HK-2 (cell line): ENCODE data around the gene HOXA3.

Experiments used
- DNase-seq: peaks from one replicate; pipeline ENCODE4 v3.0.0-alpha.2; 2018; ENCODE audit not compliant: unreplicated experiment

HOXA3 gene

DNA sequence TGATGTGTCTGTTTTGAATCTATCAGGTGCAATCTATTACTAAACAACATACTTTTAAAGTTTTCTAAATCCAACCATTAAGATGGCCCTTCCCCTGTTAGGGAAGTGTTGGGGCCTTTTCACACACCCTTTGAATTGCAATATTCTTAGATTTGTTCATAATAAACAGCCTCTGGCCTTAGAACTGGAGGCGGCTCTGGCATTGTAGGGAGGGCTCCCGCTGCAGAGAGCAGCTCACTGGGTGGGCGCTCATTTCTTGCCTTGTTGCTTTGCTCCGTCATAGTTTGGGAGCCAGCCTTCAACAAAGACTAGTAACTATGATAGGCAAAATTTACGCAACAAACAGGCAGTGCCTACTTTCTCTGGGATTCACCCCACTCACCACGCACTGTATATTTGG, 26.0 kb upstream of the HOXA3 start:
- DNase-seq, result no peak

DNA sequence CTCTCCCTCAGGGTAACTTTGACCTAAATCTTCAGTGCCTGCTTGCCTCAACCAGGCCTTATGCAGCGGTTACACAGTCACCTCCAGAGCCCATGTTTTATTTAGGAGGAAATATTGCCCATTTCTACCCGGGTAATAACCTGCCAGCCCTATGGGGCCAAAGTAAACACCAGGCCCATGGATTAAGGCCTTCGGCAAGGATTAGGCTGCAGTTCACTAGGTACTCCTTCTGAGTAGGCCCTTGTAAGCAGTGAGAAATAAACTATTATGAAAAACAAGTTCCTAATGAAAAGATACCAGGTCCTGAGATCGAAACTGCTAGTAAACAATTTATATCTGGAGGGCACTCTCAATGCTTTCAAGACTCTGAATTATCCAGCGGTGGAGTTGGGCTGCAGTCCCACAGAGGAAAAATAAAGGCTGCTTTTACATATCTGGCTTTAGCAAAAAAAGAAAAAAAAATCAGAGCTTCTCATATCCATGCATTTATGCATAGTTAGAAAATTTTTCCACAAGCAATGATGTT, 25.5 kb upstream of the HOXA3 start:
- no peak for DNase-seq

DNA sequence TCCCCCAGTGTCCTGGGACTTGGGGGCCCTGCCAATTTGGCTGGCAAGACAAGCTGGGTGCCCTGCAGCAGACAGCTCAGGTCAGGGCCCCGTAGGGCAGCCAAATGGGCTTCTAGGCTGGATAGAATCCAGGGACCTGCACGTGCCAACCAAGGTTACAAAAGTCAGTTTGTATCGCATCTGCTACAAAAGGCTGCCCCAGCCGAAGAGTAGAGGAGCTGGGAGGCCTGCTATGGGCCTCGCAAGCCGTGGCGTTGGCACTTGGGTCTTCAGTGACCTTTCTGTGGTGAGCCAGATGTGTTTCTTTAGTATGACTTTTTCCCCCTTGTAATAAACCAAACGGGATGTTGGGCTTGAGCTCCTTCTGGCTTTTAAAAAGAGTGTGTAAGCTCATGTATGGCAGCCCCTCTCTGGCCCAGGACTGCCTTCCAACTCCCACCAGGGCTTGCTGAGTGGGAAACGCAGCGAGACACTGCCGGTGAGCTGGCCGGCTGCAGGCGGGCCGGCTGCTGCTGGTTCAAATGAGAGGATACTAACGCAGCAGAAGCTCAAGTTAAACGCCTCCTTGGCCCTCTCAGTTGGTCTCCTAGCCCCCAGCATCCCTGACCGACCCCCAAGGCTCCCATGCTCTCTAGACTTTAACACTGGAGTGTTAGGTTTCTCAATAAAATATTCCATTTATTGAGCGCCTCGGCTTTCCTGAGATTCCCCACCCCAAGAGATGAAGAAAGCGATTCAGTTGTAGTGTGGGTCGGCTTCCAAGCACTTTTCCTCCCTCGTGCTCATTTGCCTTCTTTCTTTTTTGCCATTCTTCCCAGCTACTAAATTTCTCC, 24.8 kb upstream of the HOXA3 start:
- no peak for DNase-seq

DNA sequence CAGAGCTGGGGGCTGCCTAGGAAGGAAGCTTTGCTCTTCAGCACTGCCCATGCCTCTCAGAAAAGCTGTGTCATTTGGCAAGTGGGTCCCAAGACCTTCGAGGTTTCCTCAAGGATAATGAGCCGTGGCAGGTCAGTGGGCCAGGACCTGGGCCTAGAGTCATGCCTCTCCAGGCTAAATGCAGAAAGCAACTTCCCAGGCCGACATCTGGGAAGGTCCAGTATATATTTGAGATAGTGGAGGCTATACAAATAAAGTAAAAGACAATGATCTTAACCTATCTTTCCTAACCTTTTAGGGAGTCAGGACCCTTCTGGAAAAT, 24.1 kb upstream of the HOXA3 start:
- DNase-seq, result no peak

DNA sequence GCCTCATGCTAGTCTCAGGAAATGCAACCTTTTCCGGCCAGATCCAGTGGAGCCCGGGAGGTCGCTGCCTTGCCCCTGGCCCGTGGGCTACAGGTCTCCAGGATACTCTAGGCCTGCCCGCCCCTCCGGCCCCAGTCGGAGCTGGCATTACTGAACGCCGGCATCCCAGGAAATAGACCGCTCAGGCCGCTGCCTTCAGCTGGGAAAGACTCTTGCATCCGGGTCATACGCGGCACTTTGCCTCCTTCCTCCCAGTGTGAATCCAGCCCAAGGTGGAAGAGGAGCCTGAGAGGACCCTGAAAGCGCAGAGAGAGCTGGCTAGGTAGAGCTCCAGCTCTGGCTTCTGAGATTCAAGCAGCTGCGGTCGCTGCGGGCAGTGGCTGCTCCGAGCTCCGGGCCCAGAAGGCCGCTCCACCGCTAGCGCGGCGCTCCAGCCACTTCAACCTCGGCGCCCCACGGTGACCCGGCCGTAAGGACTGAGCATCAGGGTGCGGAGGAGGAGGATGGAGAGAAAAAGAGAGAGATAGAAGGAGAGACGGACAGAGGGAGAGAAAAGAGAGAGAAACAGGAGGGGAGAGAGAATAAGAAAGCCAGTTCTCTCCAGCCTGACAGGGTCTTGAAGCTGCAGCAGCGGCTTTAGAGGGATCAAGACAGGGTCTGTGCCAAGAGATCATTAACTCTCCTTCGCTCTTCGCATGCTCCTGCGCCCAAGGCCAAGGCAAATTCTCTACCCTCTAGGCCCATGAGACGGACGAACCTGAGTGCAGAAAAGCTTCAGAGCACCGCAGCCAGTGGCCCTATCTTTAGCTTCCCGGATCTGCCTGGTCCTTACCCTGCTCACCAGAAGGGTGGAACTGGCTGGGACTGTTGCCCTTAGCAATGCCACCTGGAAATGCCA, 23.5 kb upstream of the HOXA3 start:
- DNase-seq, result no peak

DNA sequence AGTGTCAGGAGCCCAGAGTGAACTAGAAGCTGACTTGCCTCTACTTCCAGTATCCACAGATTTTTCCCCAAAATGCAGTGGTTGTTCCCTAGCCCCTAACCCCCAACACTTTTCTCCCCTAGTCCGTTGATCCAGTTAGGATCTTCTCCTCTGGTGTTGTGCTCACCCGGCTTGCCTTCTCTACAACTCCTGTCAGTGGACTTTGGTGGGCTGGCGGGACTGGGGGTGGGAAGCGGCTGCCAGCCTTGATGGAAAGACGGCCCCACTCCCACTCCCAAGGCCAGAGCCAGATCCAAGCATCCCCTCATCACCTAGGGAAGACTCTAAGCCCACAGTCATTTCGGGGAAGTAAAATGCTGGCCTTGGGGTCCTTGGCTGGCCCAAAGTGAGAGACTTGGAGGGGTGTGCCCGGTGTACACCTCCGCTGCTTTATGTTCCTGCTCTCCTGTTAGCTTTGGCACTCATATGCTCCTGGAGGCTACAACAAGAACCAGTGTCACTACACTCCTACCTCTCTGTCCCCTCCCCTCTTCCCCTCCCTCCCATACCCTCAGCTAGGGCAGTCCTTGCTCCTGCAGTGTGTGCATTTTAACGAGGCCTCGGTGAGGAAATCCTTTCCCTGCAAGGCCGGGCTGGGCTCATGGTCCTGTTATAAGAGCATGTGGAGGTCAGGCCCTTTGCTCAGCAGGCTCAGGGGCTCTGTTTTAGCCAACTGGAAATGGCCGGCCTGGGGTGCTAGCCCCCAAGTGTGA, 22.7 kb upstream of the HOXA3 start:
- DNase-seq, result no peak

DNA sequence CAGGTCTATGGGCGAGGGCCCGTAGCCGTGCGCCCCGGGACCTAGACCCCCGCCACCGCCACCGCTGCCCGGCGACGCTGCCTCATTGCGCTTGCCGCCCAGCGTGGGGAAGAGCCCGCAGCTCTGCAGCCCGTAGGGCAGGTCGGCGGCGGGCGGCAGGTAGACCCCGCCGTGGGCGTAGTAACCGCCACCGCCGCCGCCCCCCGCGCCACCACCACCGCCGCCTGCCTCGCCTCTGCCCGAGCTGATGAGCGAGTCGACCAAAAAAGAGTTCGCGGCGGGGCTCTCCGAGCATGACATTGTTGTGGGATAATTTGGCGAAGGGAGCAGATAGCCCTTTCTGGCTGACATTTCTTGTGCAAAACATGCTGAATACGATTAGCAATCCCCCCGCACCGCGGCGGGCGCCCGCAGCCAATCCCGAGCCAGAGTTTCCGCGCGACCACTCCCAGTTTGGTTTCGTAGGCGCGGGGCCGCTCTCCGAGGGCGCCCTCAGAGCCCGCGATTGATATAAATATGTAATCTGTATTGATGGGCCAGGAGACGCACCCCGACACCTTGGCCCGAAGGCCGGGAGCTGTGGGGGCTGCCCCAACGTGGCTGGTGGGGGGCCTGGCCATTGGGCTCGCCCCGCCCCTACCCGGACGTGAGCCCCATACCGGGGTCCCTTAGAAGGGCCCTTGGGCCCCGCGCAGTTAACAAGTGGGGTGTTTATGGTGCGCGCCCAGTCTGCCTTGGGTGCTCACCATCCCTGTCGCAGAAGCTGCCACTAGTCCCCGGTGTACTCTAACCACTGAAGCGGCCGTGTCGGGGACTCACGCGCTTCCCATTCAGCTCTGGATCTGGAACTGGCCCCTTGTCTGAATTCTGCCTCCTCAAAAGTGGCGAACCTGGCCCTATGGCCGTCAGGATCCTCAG, 21.8 kb upstream of the HOXA3 start, which contains the start of gene HOXA10:
Gene HOXA10 (minus strand): TSS at position 365 of the 918 bp plus-strand sequence. CDS start 14 bp downstream, at position 351.
- no peak for DNase-seq

DNA sequence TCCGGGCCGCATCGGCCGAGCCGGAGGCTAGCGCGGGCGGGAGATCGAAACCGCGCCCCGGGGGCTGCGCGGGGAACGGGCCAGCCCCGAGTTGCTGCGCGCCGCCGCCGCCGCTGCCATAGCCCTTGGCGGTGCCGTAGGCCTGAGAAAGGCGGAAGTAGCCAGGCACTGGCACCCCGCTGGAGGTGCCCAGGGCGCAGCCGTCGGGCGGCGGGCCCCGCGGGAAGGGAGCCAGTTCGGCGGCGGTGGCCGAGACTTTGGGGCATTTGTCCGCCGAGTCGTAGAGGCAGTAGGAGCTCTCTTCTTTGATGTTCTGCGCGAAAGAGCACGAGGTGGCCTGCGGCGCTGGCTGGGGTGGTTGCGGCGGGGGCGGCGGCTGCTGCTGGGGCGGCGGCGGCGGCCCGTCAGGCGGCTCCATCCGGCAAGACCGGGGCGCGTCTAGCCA, 21.1 kb upstream of the HOXA3 start:
- peak; percentile 58 for DNase-seq

DNA sequence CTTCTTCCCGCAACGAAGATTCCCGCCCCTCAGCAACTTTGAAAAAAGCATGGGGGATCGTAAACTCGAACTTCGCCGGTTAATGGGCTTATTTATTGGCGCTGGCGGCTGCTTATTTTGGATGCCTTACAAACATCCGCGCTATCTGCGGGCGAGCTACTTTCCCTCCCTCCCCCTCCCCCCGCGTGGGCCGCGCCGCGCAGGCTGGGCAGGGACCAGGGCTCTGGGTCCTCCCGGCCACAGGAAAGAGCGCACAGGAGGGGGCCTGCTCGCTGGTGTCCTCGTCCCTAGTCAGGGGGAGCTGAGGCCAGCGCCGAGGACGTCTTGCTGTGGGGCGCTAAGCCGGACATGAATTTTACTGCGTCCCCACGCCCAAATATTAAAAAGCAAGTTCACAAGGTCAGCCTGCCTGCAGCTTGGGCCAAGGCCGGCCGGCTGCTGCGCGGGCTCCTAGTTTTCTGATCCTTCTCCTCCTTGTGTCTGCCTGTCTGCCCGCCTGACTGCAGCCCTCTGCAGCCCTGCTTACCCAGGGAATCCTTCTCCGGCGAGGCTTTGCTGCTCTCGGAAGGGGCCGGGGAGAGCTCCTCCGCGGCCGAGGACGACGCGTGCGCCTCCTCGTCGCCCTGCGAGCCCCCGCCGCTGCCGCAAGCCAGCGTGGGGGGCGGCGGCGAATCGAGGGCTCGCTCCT, 20.6 kb upstream of the HOXA3 start:
- peak; percentile 77 for DNase-seq

DNA sequence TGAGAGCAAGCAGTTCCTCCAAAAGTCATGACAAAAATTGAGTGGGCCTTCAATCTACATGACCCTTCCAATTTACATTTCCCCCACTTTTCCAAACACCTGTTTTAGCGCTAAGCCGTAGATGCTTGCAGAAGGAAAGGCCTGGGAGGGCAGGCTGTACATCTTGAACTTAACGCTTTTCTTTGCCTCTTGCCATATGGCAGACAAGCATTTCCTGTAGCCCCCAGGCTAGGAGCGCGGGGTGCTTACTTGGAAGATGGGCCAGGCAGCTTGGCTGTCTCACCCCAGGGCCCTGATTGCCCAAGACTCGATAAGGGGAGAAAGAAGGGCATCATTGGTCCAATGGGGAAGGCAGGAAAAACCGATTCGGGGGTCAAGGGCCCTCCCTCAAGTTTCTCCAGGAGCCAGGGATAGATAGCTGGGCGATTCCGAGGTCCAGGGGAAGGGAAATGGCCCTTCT, 20.0 kb upstream of the HOXA3 start:
- peak; percentile 53 for DNase-seq

DNA sequence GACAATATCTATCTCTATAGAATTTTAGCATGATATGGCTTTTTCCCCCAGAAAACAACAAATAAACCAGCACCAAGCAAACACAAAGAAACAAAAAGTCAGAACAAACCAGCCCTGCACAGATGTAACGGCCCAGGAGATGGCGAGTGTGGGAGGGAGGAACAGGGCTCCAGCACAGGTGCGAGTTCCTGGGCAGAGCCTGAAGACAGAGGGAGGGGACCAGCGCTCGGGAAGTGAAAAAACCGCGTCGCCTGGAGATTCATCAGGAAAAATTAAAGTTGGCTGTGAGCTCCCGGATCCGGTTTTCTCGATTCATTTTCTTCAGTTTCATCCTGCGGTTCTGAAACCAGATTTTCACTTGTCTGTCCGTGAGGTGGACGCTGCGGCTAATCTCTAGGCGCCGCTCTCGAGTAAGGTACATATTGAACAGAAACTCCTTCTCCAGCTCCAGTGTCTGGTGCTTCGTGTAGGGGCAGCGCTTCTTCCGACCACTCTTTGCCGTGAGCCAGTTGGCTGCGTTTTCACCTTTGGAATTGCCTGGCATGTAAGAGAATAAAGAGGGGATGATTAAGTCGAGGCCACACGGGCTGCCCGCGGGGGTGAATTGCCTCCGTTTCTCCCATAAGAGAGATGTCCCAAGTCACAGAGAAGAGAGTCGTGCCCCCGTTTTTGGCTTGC, 19.4 kb upstream of the HOXA3 start:
- DNase-seq, result peak; percentile 59

DNA sequence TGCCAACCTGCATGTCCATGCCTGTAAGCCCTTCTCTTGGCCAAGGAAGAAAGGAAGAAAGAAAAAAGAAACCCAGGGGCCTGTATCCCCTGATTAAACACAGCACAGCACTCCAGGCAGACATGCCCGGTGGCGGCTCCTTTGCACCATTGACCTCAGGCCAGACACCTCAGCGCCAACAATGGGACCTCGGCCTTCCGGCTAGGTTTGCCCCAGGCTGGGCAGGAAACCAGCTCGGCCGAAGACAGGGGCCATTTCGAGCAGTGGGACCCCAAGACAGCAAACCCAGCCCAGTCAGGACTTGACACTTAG, 18.9 kb upstream of the HOXA3 start:
- DNase-seq, result peak; percentile 68

DNA sequence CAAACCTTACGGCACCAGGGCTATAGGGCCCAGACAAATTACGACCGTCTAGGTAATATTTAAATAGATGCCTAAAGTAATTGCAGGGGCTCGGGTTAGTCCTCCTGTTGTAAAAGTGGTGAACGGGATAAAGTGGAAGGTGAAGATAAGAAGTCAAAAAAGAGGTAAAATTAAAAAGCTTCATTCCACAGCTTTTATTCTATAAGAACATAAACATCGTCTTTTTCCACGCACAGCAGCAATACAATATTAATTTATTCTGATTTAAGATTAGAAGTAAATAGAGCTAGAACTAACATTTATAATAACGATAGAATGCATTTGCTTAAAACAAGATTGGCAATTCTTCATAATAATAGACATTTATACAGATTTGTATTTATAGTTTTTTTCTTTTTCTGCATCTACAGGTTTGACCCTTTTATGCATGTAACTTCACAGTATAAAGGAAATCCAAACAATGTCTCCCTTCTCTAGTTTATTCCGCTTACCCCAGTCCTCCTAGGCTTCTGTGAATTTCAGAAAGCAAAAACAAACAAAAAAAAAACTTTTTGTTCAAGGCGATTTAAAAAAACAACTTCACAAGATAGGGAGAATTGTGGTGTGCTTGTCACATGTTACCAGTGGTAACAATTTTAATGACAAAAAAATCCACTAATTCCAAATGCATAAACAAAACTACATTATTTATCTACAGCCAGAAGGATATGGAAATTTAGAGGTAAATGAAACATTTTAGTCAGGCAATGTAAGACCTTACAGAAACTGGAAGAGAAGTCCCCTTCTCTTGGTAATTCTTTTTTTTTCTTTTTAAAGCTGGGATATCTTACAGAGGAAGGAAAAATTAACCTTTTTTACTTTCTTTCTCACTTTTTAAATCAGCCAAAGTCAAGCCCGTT, 18.3 kb upstream of the HOXA3 start:
- DNase-seq, result no peak

DNA sequence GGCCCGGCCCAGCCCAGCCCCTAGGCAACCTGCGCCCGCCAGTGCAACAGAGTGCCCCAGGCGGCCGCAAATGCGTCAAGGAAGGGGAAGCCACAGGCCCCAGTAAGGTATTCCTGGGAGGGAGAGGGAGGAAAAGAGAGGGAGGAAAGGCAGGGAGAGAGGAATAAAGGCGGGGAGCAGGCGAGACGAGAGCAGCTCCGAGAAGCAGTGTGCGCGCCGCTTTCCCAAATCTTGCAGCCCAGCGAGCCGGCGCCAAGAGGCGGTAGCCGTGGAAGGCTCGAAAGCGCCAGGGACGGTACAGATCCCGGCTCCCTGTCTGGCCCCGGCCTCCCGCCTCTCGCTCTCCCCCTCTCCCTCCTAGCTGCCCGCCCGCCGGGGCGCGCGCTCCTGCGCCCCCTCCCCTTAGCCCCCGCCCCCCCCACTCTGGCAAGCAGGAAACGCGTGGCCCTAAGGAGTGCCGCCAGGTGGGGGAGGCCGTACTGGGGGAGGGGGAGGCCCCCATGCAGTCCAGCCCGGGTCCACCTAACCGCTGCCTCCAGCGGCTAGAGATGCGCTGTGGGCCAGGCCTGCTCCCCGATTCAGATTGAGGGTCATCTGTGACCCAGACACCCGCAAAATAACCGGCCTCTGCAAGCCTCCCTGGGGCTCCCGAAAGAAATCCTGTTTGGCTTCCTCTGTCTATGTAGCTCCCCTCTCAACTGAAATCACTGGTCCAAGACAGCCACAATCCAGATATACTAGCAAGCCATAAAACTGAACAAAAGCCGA, 17.5 kb upstream of the HOXA3 start:
- DNase-seq, result peak; percentile 79

DNA sequence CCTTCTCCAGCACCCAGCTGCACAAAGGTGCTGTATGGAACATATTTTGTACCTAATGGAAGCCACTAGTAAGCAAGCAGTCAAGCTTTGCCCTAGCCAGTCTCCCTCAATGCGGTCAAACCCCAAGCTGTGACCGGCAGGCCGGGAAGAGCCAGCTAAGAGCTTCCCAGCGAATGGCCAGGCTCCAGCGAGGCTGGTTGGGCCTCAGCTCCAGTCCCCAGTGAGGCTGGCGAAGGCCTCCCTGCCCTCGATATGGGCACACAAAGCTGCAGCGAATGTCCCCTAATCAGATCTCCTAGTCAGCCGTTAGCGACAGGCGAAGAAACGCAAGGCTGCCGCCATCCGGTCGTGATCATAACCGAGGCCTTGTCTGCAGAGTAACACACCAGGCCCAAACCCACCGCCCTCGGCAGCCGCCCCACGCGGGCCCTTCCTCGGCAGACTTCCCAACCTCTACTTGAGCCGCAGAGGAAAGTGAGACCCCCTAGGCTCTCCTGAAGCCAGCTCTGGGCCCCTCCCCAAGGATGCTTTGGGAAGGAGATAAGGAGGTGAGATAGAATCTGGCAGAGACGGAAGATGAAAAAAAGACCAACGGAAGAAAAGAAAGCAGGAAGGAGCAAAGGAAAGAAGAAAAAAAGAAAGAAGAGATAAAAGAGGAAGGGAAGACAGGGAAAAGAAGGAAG, 16.0 kb upstream of the HOXA3 start:
- DNase-seq, result peak; percentile 74

DNA sequence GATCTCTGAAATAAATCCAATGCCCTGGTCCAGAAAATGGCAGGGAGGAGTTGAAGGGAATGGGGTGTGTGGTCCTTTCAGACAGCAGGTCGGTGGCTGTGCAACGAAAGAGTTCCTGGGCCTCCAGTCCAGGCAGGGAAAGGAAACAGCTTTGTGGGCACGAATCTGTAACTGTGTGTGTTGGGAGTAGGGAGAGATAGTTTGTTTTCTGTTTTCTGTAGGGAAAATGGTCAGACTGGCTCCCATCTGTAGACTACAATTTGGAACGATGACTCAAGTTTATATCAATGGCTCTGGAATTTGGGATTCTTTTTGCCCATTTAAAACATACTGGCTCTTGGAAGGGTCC, 15.5 kb upstream of the HOXA3 start:
- no peak for DNase-seq
